ENCODE data around the gene SYDE2. TPM values are rescaled to one million over a fixed set of nuclear protein-coding genes. Genes with fewer than 3 reads are reported as not detected.

The SYDE2 gene
- total RNA-seq, 1 experiment from 2014 or later = 3.5 TPM

GRCh38 chr1:85128316-85128715, 72.5 kb downstream of the SYDE2 start:
- DNase-seq (ENCODE audit: low spot score) = no peak

- no peak for DNase-seq (ENCODE audit: low spot score)
These were observed 74.9 kb downstream of the SYDE2 start for GRCh38 chr1:85125891-85126290.

GRCh38 chr1:85124091-85124490, 76.7 kb downstream of the SYDE2 start:
- no peak for DNase-seq (ENCODE audit: low spot score)

GRCh38 chr1:85122169-85122568, 78.6 kb downstream of the SYDE2 start:
- no peak for DNase-seq (ENCODE audit: low spot score)

GRCh38 chr1:85121744-85122143, 79.1 kb downstream of the SYDE2 start:
- DNase-seq (ENCODE audit: low spot score) = no peak

- no peak for DNase-seq (ENCODE audit: low spot score)
These were observed 82.1 kb downstream of the SYDE2 start for GRCh38 chr1:85118751-85119150.

- peak; percentile 6 for DNase-seq (ENCODE audit: low spot score)
These were observed 84.0 kb downstream of the SYDE2 start for GRCh38 chr1:85116856-85117255.

- no peak for DNase-seq (ENCODE audit: low spot score)
These were observed 84.9 kb downstream of the SYDE2 start for GRCh38 chr1:85115933-85116332.

- DNase-seq (ENCODE audit: low spot score) = no peak
These were observed 89.1 kb downstream of the SYDE2 start for GRCh38 chr1:85111695-85112094.

- peak; percentile 67 for DNase-seq (ENCODE audit: low spot score)
These were observed 91.3 kb downstream of the SYDE2 start for GRCh38 chr1:85109475-85109874.

Small RNA genes within 50 kb of the gene (small RNA-seq; reads per million reads assigned to genes)
- not detected for gene MIR4423

Other genes starting within 250 kb of the SYDE2 start
- not detected in 2 replicates for gene MCOLN2, start 203.9 kb downstream of the SYDE2 start, total RNA-seq (2014; rRNA removed; shearing (Covaris generic))
- gene MCOLN3, start 152.5 kb downstream of the SYDE2 start, total RNA-seq (2014; rRNA removed; shearing (Covaris generic)) = not detected in 2 replicates
- gene C1orf52, start 58.6 kb upstream of the SYDE2 start, total RNA-seq (2014; rRNA removed; shearing (Covaris generic)) = 27.8 and 38.2 TPM in 2 replicates
- gene BCL10, start 75.6 kb upstream of the SYDE2 start, total RNA-seq (2014; rRNA removed; shearing (Covaris generic)) = 11.8 and 13.0 TPM in 2 replicates

All from HT-29 (cell line).